ENCODE data around the gene NID2.
A peak's percentile ranks its signal among the peaks of the same experiment; 100 is the strongest.

NID2 gene

DNA sequence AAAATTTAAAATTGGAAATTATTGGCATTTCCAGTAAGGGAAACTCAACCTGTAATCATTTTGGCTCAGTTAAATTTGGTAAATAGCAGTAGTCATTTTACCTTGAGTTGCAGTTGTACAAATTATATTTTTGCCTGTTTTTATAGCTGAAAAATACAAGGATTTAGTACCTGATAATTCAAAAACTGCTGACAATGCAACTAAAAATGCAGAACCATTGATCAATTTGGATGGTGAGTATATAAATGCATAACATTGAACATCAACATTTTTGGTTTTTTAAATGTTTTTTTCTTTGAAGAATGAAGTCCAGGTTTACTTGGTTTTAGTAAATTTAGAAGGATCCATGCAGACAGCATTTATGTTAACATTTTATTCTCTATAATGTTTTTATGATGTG lies 70.5 kb downstream of the NID2 start:
- DNase-seq, result no peak

DNA sequence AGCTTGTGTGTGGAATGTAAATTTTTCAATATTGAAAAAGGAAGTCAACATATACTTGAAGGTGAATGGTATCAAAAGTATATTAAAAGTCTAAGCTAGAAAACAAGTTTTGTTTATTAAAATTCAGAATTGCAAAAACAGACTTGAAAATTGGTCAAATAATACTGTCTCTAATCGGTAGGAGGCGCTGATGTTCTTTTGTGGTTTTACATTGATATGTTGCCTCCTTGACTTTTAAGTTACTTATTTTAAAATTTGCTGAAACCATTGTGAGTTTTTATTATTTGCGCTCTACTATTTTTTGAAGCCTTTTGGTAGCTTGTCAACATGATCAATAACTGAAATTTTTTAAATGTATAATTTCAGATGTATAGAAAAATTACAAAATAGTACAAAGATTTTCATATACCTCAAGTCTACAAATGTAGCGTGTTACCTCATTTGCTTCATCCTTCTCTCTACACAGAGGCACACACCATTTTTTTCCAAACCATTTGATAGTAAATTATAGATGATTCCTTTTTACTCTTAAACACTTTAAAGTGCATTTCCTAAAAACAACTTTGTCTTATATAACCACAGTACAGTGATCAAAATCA lies 72.6 kb downstream of the NID2 start:
- peak; percentile 73 for DNase-seq

GRCh38 chr14:51993285-51993920 lies 75.5 kb downstream of the NID2 start:
- peak; percentile 51 for DNase-seq

DNA sequence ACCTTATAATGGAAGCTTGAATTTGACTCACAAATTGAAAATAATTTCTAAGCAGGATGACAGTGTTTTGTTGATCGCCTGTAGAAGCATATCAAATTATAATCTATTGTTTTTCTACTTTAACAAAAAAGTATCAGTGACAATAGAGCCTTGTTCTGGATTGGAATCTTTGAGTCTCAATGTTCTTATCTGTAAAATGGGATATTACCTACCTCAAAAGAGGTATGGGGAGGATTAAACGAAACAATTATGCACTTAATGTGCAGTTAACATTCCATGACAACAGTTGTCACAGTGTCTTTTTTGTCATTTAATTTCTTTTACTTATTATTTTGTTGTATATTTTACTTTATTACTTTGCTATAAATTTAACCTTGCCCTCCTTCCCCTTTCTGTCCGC lies 78.4 kb downstream of the NID2 start:
- no peak for DNase-seq

DNA sequence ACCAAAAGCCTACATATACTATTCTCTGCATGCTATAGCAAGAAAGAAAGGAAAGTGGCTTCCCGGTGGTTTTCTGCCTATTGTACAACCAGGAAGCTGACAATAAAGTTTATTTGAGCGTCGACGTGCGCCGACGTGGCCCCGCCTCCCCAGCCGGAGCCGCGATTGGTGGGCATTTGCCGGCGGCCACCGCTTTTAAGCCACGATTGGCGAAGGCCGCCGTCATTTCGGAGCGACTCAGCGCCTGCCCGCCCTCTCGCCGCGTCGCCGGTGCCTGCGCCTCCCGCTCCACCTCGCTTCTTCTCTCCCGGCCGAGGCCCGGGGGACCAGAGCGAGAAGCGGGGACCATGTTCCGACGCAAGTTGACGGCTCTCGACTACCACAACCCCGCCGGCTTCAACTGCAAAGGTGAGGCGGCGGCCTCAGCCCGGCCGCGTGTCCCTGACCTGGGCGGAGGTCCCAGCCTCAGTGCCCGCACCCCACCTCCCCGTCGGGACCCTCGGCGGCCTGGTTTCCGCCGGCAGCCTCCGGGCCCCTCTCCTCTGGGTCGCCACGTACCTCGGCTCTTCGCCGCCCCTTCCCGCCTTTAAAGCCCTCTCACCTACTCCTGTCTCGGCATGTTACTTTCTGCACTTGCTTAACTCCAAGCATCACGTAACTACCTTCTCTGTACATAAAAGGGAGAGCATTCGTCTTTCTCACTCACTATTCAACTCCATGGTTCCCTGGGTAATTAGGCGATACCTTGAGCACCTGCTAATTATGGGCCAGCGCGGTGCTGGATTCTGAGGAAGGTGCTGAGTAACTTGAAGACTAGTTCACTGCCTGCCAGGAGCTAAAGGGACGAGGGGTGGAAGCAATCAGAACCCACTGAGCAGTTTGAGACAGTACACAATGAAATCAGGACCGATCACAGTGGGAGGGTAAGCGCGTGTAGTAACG lies 79.3 kb downstream of the NID2 start, which contains the start of gene RTRAF:
Gene RTRAF, plus strand, starts transcription at position 254 of the 942 bp plus-strand sequence. Its CDS starts 94 bp downstream, at position 348.
- peak; percentile 95 for DNase-seq

DNA sequence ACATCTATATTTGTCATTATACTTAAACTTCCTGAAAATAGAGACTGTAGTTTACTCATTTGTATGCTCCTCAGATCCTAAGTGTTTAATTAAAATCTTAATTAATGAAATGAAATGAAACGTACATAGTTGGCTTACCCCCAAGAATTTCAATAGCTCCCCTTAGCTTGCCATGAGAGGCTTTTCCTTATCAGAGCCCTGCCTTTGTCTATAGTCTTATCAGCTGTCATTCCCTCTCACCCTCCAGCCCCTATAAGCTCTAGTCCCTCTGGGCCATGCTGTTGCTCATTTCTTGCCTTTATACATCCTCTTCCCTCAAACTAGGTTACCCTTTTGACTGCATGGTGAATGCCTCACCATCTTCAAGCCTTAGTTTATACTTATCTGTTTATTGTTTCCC lies 80.6 kb downstream of the NID2 start:
- DNase-seq, result peak; percentile 85

GRCh38 chr14:51981218-51981854 lies 87.5 kb downstream of the NID2 start:
- DNase-seq, result no peak

DNA sequence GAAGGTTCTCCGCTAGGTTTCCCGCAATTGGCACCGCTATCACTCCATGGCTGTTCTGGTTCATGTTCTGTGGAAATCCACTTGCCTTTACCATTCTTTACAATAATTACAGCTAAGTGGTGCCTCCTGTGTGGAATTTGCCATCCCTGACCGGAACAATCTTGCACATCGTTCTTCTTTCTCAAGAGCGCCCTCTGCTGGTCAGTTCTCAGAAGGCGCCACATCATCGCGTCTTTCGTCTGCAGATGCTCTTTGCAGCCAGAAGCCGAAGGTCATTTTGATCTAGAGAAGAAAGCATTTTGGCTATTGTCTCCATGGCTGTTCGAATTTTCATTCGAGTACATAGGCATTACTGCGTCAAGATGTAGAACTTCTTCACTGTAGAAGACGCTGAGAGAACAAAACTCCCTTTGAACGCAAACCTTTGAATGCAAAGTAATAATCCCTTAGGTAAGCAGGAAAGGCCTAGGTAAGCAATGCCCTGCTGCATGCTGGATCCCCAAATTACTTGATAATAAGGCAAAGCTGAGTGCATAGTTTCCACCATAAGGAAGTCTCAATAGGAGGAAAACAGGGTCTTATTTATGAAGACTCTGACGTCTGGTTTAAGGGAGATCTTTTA lies 89.7 kb downstream of the NID2 start:
- peak; percentile 89 for DNase-seq

DNA sequence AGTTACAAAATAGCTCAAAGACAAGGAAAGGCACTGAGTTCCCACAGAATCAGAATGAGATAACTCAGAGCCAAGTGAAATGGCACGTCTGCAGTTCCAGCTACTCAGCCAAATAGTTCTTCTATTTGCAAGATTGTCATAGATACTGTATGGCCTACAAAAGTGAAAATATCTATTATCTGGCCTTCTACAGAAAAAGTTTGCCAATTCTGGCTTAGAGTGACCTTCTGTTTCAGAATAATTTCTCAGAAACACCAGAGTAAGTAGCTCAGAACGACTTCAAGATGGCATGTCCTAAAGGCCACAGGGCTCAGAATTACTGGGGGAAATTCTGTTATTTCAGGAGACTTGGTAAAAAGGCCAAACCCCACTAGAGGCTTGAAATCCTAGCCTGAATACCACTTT lies 90.2 kb downstream of the NID2 start:
- peak; percentile 69 for DNase-seq

GRCh38 chr14:51977075-51977474 lies 91.8 kb downstream of the NID2 start:
- peak; percentile 14 for DNase-seq

- DNase-seq, result no peak
Observed at GRCh38 chr14:51972566-51972965, 96.3 kb downstream of the NID2 start.

DNA sequence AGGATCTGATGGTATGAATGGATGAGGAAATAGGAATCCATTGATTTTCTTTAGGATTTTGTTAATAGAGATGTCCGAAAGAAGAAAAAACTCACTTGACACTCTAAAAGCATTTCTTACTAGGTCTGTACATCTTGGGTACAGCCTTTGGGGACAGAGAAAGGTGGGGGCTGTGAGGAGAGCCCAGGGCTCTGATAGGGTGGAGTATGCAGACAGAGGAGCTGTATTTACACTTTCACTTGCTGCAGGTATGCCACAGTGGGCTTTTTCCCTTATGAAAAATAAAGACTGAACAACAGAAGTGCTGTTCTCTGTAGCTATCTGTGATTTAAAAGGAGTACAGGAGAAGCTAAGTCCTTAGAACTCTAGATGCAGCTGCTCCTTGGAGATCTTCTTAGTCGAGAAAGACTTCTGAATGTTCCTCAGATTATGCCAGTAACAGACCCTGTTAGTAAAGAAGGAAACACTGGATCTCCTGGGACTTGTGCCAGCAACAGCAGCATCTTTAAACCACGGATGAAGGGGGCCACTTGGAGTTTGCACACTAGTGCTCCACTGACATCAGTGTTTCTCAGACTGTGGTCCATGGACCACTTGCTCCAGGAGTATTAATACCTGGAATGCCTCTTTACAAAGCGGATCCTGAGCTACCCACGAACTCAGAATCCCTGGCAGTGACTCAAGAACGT lies 98.9 kb downstream of the NID2 start:
- DNase-seq, result no peak

- no peak for DNase-seq
Observed at GRCh38 chr14:51967521-51967920, 101.3 kb downstream of the NID2 start.

- DNase-seq, result no peak
Observed at GRCh38 chr14:51963286-51963685, 105.6 kb downstream of the NID2 start.

DNA sequence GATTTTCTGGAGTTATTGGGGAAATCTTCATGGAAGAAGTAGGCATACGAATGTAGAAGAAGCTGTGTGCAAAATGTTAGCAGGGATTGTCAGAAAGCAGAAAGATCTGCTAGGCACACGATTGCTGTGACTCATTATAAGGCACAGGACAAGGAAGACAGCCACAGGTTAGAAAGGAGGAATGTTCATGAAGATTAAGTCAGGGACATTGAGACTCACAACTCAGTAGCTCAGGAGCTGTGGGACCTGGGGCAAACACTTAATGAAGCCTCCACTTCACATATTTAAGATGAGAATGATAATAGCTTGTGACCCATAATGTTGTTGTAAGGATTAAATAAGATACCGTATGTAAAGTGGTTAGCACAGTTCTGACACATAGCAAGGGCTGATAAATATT lies 106.1 kb downstream of the NID2 start:
- no peak for DNase-seq

DNA sequence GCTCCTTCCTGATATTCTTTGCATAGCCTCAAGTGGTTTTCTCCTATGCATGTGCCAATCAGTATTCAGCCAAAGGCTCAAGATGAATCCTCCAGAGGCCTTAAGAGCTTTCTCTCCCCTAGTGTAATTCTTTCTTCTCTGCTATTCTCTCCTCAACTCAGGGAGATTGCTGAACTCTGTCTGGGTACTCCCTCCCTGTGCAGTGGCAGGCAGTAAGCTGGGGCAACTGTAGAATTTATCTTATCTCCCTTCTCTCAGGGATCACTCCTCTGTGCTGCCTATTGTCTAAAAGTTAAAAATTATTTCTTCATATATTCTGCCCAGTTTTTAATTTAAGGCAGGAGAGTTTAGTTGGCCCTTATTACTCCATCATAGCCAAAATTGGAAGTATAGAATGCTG lies 108.0 kb downstream of the NID2 start:
- peak; percentile 59 for DNase-seq

GRCh38 chr14:51959928-51960327 lies 108.9 kb downstream of the NID2 start:
- no peak for DNase-seq

DNA sequence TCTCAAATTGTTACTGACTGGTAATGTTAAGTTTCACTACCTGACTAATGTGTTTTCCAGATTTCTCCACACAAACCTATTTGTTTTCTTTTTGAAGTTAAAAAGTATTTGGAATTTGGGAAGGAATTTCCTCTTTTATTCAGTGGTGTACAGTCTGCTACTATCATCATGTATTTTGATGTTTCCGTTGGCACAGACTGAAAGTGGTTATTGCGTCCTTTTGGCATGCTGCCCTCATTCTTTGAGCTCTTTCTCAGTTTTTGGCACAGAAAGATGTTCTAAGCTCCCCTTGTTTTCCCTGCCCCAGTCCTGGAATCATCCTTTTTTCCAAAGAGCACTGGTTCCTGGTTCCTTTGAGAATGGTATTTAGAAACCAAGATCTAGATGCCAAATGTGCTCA lies 110.9 kb downstream of the NID2 start:
- no peak for DNase-seq
